Measurements from ENCODE around the gene CREB3L2.

GRCh38 chr7:137942484-137943115 is 59.3 kb downstream of the CREB3L2 start:
- TF ChIP-seq POLR2A (IDR thresholded peaks at IDR 0.05; ENCODE audit: low read depth, low read length) (no peak), POLR2AphosphoS5 (IDR thresholded peaks at IDR 0.05; ENCODE audit: low read depth, low read length) (no peak)

Data from GM12892 (cell line).